Measurements from ENCODE around the gene NKAIN4. TPM values are rescaled to one million over a fixed set of nuclear protein-coding genes. Genes with fewer than 3 reads are reported as not detected.

NKAIN4 gene
- total and polyA plus RNA-seq, 2 donors (not counting 1 experiment from before 2014, with no cell fraction given) = not detected

DNA sequence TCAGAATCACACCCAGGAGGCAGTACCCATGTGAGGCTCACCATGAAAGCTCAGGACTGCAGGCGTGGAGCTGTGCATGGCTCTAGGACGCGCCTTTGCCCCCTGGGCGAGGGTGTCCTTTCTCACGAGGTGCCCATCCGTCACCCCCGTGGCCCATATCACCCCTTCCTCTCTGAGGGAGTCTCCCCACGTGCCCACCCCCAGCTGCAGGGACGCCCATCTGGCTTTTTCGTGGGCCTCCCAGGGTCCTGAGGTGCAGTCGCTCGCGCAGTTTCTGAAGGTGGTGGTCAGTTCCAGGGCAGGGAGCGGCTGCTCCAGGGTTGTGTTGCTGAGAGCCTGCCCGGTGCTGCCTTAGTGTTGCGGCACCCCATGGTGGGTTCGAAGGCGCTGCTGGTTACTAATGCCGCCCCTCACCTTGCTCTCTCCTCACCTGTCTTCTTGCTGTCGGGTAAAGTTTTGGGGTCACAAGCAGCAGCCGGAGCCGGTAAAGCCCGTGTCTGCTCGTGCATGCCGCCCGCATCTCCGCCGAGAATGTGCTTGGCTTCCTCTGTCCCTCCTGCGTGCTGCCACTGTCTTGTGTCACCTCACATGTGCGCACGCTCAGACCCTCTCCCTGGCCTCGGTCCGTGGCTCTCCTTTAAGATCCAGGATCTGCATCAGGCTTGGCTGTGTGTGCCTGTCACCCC lies 29.3 kb upstream of the NKAIN4 start:
- Histone ChIP-seq H3K4me2 (replicated peaks; ENCODE audit: low read depth, low read length, poor library complexity, severe bottlenecking) (peak overlapping the region; percentile 47), H3K79me2 (ENCODE audit: control insufficient read depth, insufficient read depth, low read length) (no peaks in the 10 kb centered on the region), H3K4me3 (ENCODE audit: control extremely low read depth in 1 of 5, extremely low read depth in 1 of 5, insufficient read depth in 1 of 5, low read depth in 2 of 5, low read length in 4 of 5) (no peak overlapping the region), H2AFZ (ENCODE audit: insufficient read depth, low read depth, low read length, poor library complexity, severe bottlenecking) (no peak overlapping the region), H3K9me3 (ENCODE audit: control extremely low read depth in 1 of 3, control insufficient read depth in 2 of 3, insufficient read depth in 1 of 3, low read length in 2 of 3) (no peaks in the 10 kb centered on the region), H3K27ac (ENCODE audit: low read length in 2 of 2) (no peak overlapping the region), H4K20me1 (ENCODE audit: control insufficient read depth, insufficient read depth, low read length, poor library complexity, severe bottlenecking) (no peaks in the 10 kb centered on the region), H3K9ac (ENCODE audit: low read length) (no peak overlapping the region), H3K4me1 (ENCODE audit: control insufficient read depth in 2 of 2, insufficient read depth in 2 of 2, low read length in 2 of 2) (no peaks in the 10 kb centered on the region), H3K27me3 (replicated peaks in 1 of 4; ENCODE audit: control extremely low read depth in 1 of 4, control insufficient read depth in 3 of 4, insufficient read depth in 4 of 4, low read length in 3 of 4) (no peaks in the 10 kb centered on the region), H3K36me3 (replicated peaks in 1 of 2; ENCODE audit: control extremely low read depth in 1 of 2, control insufficient read depth in 1 of 2, extremely low read depth in 1 of 2, insufficient read depth in 2 of 2, low read length in 1 of 2) (peaks cover 0 to 33% of the 10 kb centered on the region in 2 experiments)
- WGBS (ENCODE audit: insufficient coverage) = 97% methylated on average over 31 of the region's 33 CpGs
- no peak overlapping the region for H3K4me3 Mint-ChIP-seq
- CTCF ChIA-PET = no interaction called here
- H3K4me1 Mint-ChIP-seq = peaks cover 1% of the 10 kb centered on the region
- no peaks in the 10 kb centered on the region for H3K9me3 Mint-ChIP-seq (ENCODE audit: insufficient read depth)
- intact Hi-C loops (cut with micrococcal nuclease) = no loop called here
- H3K27me3 Mint-ChIP-seq = no peaks in the 10 kb centered on the region
- TF ChIP-seq, protein P1, sequence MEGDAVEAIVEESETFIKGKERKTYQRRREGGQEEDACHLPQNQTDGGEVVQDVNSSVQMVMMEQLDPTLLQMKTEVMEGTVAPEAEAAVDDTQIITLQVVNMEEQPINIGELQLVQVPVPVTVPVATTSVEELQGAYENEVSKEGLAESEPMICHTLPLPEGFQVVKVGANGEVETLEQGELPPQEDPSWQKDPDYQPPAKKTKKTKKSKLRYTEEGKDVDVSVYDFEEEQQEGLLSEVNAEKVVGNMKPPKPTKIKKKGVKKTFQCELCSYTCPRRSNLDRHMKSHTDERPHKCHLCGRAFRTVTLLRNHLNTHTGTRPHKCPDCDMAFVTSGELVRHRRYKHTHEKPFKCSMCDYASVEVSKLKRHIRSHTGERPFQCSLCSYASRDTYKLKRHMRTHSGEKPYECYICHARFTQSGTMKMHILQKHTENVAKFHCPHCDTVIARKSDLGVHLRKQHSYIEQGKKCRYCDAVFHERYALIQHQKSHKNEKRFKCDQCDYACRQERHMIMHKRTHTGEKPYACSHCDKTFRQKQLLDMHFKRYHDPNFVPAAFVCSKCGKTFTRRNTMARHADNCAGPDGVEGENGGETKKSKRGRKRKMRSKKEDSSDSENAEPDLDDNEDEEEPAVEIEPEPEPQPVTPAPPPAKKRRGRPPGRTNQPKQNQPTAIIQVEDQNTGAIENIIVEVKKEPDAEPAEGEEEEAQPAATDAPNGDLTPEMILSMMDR (IDR thresholded peaks at IDR 0.05) = no peak
- no peak for TF ChIP-seq EZH2 (IDR thresholded peaks at IDR 0.05; ENCODE audit: borderline replicate concordance, insufficient read depth, low read depth, low read length, poor library complexity, severe bottlenecking)
- ATAC-seq (ENCODE audit: low read depth) (no peak), DNase-seq (no peak)
- POLR2A ChIA-PET = no interaction called here
- H3K27ac Mint-ChIP-seq = no peak overlapping the region

DNA sequence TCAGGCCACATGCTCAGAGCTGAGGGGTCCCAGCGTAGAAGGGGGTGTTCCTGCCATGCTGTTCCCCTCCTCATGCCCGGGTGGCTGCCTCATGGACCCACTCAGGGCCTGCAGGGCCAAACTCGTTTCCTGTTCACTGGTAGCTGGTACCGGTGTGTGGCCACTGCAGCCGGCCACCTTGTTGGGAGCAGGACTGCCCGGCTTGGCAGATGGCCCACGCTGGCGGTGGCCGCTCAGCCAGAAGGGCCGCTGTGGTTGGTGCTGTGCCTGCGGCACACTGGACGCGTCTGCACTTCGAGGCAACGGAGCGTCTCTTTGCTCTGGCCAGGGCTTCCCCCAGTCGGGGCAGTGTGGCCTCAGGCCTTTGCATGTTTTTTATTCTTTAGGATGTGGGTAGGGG lies 28.7 kb upstream of the NKAIN4 start:
- TF ChIP-seq EZH2 (IDR thresholded peaks at IDR 0.05; ENCODE audit: borderline replicate concordance, insufficient read depth, low read depth, low read length, poor library complexity, severe bottlenecking) = no peak
- TF ChIP-seq, protein P1 (IDR thresholded peaks at IDR 0.05) = no peak
- Mint-ChIP-seq H3K4me1 (peaks cover 1% of the 10 kb centered on the region), H3K4me3 (no peak overlapping the region), H3K9me3 (ENCODE audit: insufficient read depth) (no peaks in the 10 kb centered on the region), H3K27ac (no peak overlapping the region), H3K27me3 (no peaks in the 10 kb centered on the region)
- intact Hi-C loops (cut with micrococcal nuclease) = no loop called here
- Histone ChIP-seq H3K79me2 (ENCODE audit: control insufficient read depth, insufficient read depth, low read length) (no peaks in the 10 kb centered on the region), H3K9me3 (ENCODE audit: control extremely low read depth in 1 of 3, control insufficient read depth in 2 of 3, insufficient read depth in 1 of 3, low read length in 2 of 3) (no peaks in the 10 kb centered on the region), H3K4me1 (ENCODE audit: control insufficient read depth in 2 of 2, insufficient read depth in 2 of 2, low read length in 2 of 2) (no peaks in the 10 kb centered on the region), H4K20me1 (ENCODE audit: control insufficient read depth, insufficient read depth, low read length, poor library complexity, severe bottlenecking) (peaks cover 6% of the 10 kb centered on the region), H3K27me3 (replicated peaks in 1 of 4; ENCODE audit: control extremely low read depth in 1 of 4, control insufficient read depth in 3 of 4, insufficient read depth in 4 of 4, low read length in 3 of 4) (no peaks in the 10 kb centered on the region), H3K27ac (ENCODE audit: low read length in 2 of 2) (no peak overlapping the region), H3K9ac (ENCODE audit: low read length) (no peak overlapping the region), H2AFZ (ENCODE audit: insufficient read depth, low read depth, low read length, poor library complexity, severe bottlenecking) (no peak overlapping the region), H3K4me2 (replicated peaks; ENCODE audit: low read depth, low read length, poor library complexity, severe bottlenecking) (no peak overlapping the region), H3K36me3 (replicated peaks in 1 of 2; ENCODE audit: control extremely low read depth in 1 of 2, control insufficient read depth in 1 of 2, extremely low read depth in 1 of 2, insufficient read depth in 2 of 2, low read length in 1 of 2) (peaks cover 0 to 36% of the 10 kb centered on the region in 2 experiments), H3K4me3 (ENCODE audit: control extremely low read depth in 1 of 5, extremely low read depth in 1 of 5, insufficient read depth in 1 of 5, low read depth in 2 of 5, low read length in 4 of 5) (no peak overlapping the region)
- ChIA-PET POLR2A (no interaction called here), CTCF (no interaction called here)
- ATAC-seq (ENCODE audit: low read depth) (no peak), DNase-seq (no peak)
- 93% methylated on average over 17 of the region's 17 CpGs for WGBS (ENCODE audit: insufficient coverage)
